Measurements from ENCODE around the gene CIDEA. TPM values are rescaled to one million over a fixed set of nuclear protein-coding genes. Genes with fewer than 3 reads are reported as not detected.

The CIDEA gene
- total and polyA plus RNA-seq, 9 of the 15 experiments (the other 6 are each of a cell fraction or from before 2014, with no cell fraction given): not detected

DNA sequence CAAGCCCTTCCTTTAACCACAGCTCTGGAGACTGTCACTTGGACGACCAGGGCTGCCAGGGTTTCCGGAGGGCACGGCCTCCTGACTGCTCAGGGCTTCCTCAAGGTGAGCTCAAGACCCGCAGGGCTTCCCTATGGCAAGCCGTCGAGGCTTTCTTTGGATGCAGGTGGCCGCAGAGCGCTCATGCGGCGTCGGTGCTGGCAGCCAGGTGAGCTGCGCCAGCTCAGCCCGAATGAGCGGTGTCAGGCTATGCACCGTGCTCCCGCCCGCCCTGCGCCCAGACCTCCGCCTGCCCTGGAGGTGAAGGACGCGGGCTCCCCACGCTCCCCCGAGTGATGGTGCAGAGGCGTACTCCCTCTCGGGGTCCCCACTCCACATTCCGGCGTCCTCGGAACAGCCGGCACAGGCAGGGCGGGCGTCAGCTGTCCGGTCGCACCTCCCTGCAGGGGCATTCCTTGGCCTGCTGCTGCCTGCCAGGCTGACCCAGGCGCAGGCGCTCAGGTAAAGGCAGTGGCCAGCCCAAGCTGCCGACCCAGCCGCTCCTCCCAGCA, 33.0 kb downstream of the CIDEA start:
- H3K9ac ChIP-seq (ENCODE audit: insufficient read depth in 1 of 2, low read depth in 2 of 2, low read length in 2 of 2): no peak overlapping the region
- ATAC-seq (no peak), DNase-seq (ENCODE audit: extremely low read depth in 1 of 4, low spot score in 3 of 4) (no peak), FAIRE-seq (no peak)
- 80% methylated on average over 16 of the region's 37 CpGs for WGBS (ENCODE audit: insufficient coverage, low coverage, missing lambda C conversion rate)
- intact Hi-C loops (cut with micrococcal nuclease): no loop called here
- no peaks in the 10 kb centered on the region for H3K9me3 ChIP-seq (replicated peaks; ENCODE audit: control insufficient read depth, insufficient read depth, low read depth, low read length)
- no peak overlapping the region for H3K4me2 ChIP-seq (ENCODE audit: insufficient read depth, low read length)
- POLR2A ChIA-PET: interaction anchor here (0.5 to 1.6 kb wide), 4 partner anchors 12 to 89 kb away, joined by 3 read pairs; no protein-coding TSS in a partner anchor
- CTCF ChIA-PET (ENCODE audit: low intra/inter-chr PET ratio): interaction anchor here (0.6 kb wide), 1 partner anchor 194 kb away, joined by 4 read pairs; no protein-coding TSS in a partner anchor
- in situ Hi-C loops (cut with MboI): no loop called here
- BruUV-seq (replicated peaks): no TSS peak
- H3K9me1 ChIP-seq (ENCODE audit: control insufficient read depth, insufficient read depth, low read length): no peaks in the 10 kb centered on the region
- no peak overlapping the region for H3K4me3 ChIP-seq
- peaks cover 18 to 21% of the 10 kb centered on the region in 2 experiments; a peak in 4 of 5 replicates for H3K4me1 ChIP-seq (replicated peaks in 1 of 2; ENCODE audit: control insufficient read depth in 2 of 2, insufficient read depth in 2 of 2, low read length in 2 of 2)
- H3K79me2 ChIP-seq (ENCODE audit: control insufficient read depth, insufficient read depth, low read length): no peaks in the 10 kb centered on the region
- TF ChIP-seq, protein P1, sequence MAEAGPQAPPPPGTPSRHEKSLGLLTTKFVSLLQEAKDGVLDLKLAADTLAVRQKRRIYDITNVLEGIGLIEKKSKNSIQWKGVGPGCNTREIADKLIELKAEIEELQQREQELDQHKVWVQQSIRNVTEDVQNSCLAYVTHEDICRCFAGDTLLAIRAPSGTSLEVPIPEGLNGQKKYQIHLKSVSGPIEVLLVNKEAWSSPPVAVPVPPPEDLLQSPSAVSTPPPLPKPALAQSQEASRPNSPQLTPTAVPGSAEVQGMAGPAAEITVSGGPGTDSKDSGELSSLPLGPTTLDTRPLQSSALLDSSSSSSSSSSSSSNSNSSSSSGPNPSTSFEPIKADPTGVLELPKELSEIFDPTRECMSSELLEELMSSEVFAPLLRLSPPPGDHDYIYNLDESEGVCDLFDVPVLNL (CRISPR knock-in tag; IDR thresholded peaks at IDR 0.05; ENCODE audit: low read depth): no peak
- TF ChIP-seq MTA3 (IDR thresholded peaks at IDR 0.05; ENCODE audit: borderline replicate concordance) (no peak), NR2C2 (CRISPR knock-in tag; IDR thresholded peaks at IDR 0.05) (no peak), NR2C2 (tag; IDR thresholded peaks at IDR 0.05) (no peak), GTF2F1 (IDR thresholded peaks at IDR 0.05; ENCODE audit: low read depth, low read length) (no peak), ZNF696 (CRISPR knock-in tag; conservative IDR thresholded peaks at IDR 0.05) (no peak), IFI16 (CRISPR knock-in tag; IDR thresholded peaks at IDR 0.05) (no peak), ZNF584 (CRISPR knock-in tag; IDR thresholded peaks at IDR 0.05; ENCODE audit: low read depth) (no peak), NONO (IDR thresholded peaks at IDR 0.05; ENCODE audit: low read depth in 2 of 2, low read length in 1 of 2) (no peak), HNRNPUL1 (IDR thresholded peaks at IDR 0.05; ENCODE audit: low read length) (no peak), NCOA4 (IDR thresholded peaks at IDR 0.05; ENCODE audit: partially characterized antibody) (no peak), CHD4 (IDR thresholded peaks at IDR 0.05; ENCODE audit: insufficient read depth, insufficient replicate concordance, low read depth, low read length, poor library complexity, severe bottlenecking) (no peak), ZNF76 (CRISPR knock-in tag; IDR thresholded peaks at IDR 0.05; ENCODE audit: borderline replicate concordance) (no peak), ZBTB7A (IDR thresholded peaks at IDR 0.05; ENCODE audit: borderline replicate concordance, control insufficient read depth, low read depth, low read length) (no peak), EGR1 (conservative IDR thresholded peaks at IDR 0.05) (no peak), RBM39 (optimal IDR thresholded peaks at IDR 0.05; ENCODE audit: low read depth, low read length) (no peak), CREBBP (IDR thresholded peaks at IDR 0.05; ENCODE audit: low read depth, low read length) (no peak), TAF1 (IDR thresholded peaks at IDR 0.05; ENCODE audit: control insufficient read depth, extremely low read depth, insufficient read depth, low read length, severe bottlenecking) (no peak), NRF1 (conservative IDR thresholded peaks at IDR 0.05 in 1 of 2, IDR thresholded peaks at IDR 0.05 in 1 of 2) (no peak), BRD9 (IDR thresholded peaks at IDR 0.05; ENCODE audit: low read depth, partially characterized antibody) (no peak)
- TF ChIP-seq, protein P2, sequence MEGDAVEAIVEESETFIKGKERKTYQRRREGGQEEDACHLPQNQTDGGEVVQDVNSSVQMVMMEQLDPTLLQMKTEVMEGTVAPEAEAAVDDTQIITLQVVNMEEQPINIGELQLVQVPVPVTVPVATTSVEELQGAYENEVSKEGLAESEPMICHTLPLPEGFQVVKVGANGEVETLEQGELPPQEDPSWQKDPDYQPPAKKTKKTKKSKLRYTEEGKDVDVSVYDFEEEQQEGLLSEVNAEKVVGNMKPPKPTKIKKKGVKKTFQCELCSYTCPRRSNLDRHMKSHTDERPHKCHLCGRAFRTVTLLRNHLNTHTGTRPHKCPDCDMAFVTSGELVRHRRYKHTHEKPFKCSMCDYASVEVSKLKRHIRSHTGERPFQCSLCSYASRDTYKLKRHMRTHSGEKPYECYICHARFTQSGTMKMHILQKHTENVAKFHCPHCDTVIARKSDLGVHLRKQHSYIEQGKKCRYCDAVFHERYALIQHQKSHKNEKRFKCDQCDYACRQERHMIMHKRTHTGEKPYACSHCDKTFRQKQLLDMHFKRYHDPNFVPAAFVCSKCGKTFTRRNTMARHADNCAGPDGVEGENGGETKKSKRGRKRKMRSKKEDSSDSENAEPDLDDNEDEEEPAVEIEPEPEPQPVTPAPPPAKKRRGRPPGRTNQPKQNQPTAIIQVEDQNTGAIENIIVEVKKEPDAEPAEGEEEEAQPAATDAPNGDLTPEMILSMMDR (IDR thresholded peaks at IDR 0.05 in 2 of 3, conservative IDR thresholded peaks at IDR 0.05 in 1 of 3; ENCODE audit: insufficient read depth in 2 of 3, low read depth in 1 of 3, low read length in 3 of 3): no peak
- H4K20me1 ChIP-seq (replicated peaks; ENCODE audit: control insufficient read depth, insufficient read depth, low read length): no peaks in the 10 kb centered on the region
- H3K27me3 ChIP-seq (ENCODE audit: control insufficient read depth in 2 of 2, insufficient read depth in 2 of 2, low read length in 2 of 2): no peaks in the 10 kb centered on the region
- H3K27ac ChIP-seq (ENCODE audit: extremely low read depth, low read depth, low read length): no peak overlapping the region
- no peaks in the 10 kb centered on the region for H3K36me3 ChIP-seq (ENCODE audit: control insufficient read depth, insufficient read depth, low read length)
- peak overlapping the region; percentile 88 for H2AFZ ChIP-seq (ENCODE audit: low read depth, low read length)

Measured in K562 (cell line).